Heart right ventricle (tissue), 16 donors: Measurements from ENCODE around the gene TFB2M. TPM values are rescaled to one million over a fixed set of nuclear protein-coding genes. Genes with fewer than 3 reads are reported as not detected.

Experiments
- ATAC-seq, 8 donors: fragments of 200-7000 bp; cut with Tn5 transposase; one replicate each; pipeline ENCODE4 v1.9.1; 2020; ENCODE audit warnings: mild to moderate bottlenecking in 8 of 8, moderate library complexity in 8 of 8, moderate number of reproducible peaks in 1 of 8
- DNase-seq, 2 donors: peaks; one replicate each; pipeline ENCODE4 v3.0.0-alpha.2; 2020
- H3K27ac ChIP-seq, 10 donors: fragments of 200-600 bp; sonication (generic) in 2 of 10; one replicate each; pipeline versions ENCODE4 v1.5.0 to v1.8.0; 2020 to 2022; ENCODE audit warnings: mild to moderate bottlenecking in 3 of 10
- H3K27me3 ChIP-seq, 7 donors: fragments of 200-600 bp; one replicate each; pipeline ENCODE4 v1.8.0; 2021 to 2022; ENCODE audit warnings: mild to moderate bottlenecking in 2 of 7
- H3K36me3 ChIP-seq, 9 donors: fragments of 200-600 bp; sonication (generic) in 1 of 9; one replicate each; pipeline versions ENCODE4 v1.5.0 to v1.8.0; 2020 to 2022; ENCODE audit warnings: mild to moderate bottlenecking in 2 of 9
- H3K4me1 ChIP-seq, 9 donors: fragments of 200-600 bp; sonication (generic) in 1 of 9; one replicate each; pipeline versions ENCODE4 v1.5.0 to v1.8.0; 2020 to 2022; ENCODE audit warnings: mild to moderate bottlenecking in 4 of 9
- H3K4me3 ChIP-seq, 10 donors: fragments of 200-600 bp; sonication (generic) in 2 of 10; one replicate each; pipeline versions ENCODE4 v1.5.0 to v1.8.0; 2020 to 2022; ENCODE audit warnings: mild to moderate bottlenecking in 7 of 10, moderate library complexity in 2 of 10
- H3K9me3 ChIP-seq, 11 donors: fragments of 200-600 bp in 10 of 11; sonication (generic) in 2 of 11; one replicate each; pipeline versions ENCODE4 v1.5.0 to v1.8.0; 2013 to 2022; ENCODE audit warnings: mild to moderate bottlenecking in 2 of 11, control low read depth in 1 of 11, moderate library complexity in 1 of 11
- WGBS, 2 donors: extraction: QIAGEN DNeasy Blood & Tissue Kit; methylation state at CpG; one replicate each; pipeline ENCODE4 v1.1.7; 2013; ENCODE audit warnings: inconsistent platforms in 1 of 2; 5-methylcytosine and 5-hydroxymethylcytosine counted together
- intact Hi-C, 10 donors: fragments of 100-400 bp; cut with DNase I; formaldehyde crosslinking; loops; one replicate each; pipeline versions ENCODE4 v1.11.1 to v1.14.2; 2022
- polyA plus RNA-seq, 2 donors: library from polyadenylated mRNA; stranded (reverse); fragments of 200-250 nt; gene quantifications; one replicate each; pipeline ENCODE4 v1.2.3, GENCODE V29; 2013
- total RNA-seq, 10 donors: library from RNA; stranded (reverse); fragmentation: NEBNext Ultra II Directional in 3 of 10; extraction: Animal tissue kit (Norgen Biotek cat#: 25700) in 3 of 10; gene quantifications; one replicate each; pipeline versions ENCODE4 v1.2.1 to v1.2.4, GENCODE V29; 2021 to 2023
- TF ChIP-seq, protein P1 (sequence below), 9 donors: fragments of 200-600 bp; sonication (generic) in 2 of 9; IDR thresholded peaks; one replicate each; pipeline versions ENCODE4 v1.5.0 to v1.8.0; 2021 to 2022; ENCODE audit warnings: antibody characterized with exemption in 9 of 9, mild to moderate bottlenecking in 5 of 9, moderate library complexity in 1 of 9
- donor health status: Arrhythmogenic right ventricular cardiomyopathy.
- donor health status: ischemic (EF 13 %, LVEDD 7.1; RV severe dilation, severe dysfunction).
- donor health status: healthy with polysubstance abuse.
- donor health status: DM: no; HTN: yes; CAD: no.
- donor health status: DM: no; HTN: no; CAD: no.
- donor health status: ischemic (EF 25% LVEDD 6.9; RV normal size, moderate dysfunction).
- donor health status: ischemic (EF 25% LVEDD 5.7; RV mildly dilated, moderate dysfunction).
- donor health status: healthy.
- donor health status: DM: yes; HTN: yes; CAD: no.
- donor health status: Ischemic cardiomyopathy.
- donor health status: ischemic (EF 35%, LVEDD 5.7; RV mildly dilated, moderate dysfunction).
- donor health status: nonischemic (EF 11% LVEDD 7.7; RV severe dilation, severe dysfunction).
- donor health status: DM: yes; HTN: yes; CAD: no.
- donor health status: PGD.
- donor health status: ischemic (EF 29% LVEDD 5.4; RV normal size, mild dysfunction).
- donor health status: nonischemic (EF 23%, LVEDD 6.1; RV moderate dilation, normal function).

TFB2M gene
- total and polyA plus RNA-seq, 12 donors = 2.9 to 16.5 (median 13.1) TPM

DNA sequence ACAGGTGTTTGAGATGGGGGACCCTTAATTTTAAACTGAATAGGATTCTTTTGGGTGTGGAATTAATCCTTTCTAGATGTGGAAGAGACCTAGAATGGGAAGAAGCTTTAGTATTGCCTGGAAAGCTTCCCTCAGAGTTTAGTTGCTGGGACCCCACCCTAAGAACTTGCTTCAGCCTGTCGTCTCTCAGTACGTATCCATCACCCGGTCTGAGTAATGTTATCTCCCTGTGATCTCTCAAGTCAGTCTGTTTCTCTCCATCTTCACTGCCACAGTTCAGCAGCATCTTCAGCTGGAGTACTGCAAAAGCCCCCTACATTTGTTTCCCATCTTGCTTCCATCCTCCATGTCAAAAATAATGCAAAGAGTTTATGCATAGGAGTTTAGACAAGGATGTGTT, 29.1 kb upstream of the TFB2M start:
- no peaks in the 10 kb centered on the region for H3K27me3 ChIP-seq
- H3K4me1 ChIP-seq = peaks cover 2 to 50% (median 28%) of the 10 kb centered on the region in 9 donors
- 85 to 92% methylated on average over 3 of the region's 3 CpGs for WGBS, 2 donors

DNA sequence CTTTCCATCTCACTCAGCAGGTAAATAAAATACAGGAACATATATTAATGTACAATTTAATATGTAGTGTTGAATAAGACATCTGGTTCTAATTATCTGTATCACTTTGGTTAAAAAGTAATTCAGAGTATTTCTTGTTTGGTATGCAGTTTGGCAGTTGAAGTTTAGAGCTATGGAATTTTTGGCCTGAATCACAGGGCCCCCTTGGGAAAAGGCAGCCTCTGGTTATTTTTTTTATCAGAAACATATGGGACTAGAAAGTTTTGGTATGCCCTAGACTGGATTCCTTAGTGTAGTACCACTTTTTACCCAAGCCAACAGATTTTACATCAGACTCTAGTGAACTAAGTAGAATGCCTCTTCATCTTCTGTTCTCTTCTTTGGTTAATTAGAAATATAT, 26.6 kb upstream of the TFB2M start:
- Histone ChIP-seq H3K27me3 (no peaks in the 10 kb centered on the region), H3K4me1 (peaks cover under 1 to 41% (median 26%) of the 10 kb centered on the region in 9 donors), H3K4me3 (no peak overlapping the region), H3K36me3 (peaks cover 0 to 39% (median 0%) of the 10 kb centered on the region in 9 donors), H3K27ac (no peak overlapping the region), H3K9me3 (peaks cover 0 to 6% (median 0%) of the 10 kb centered on the region in 11 donors)
- DNase-seq (no peak), ATAC-seq (no peak)
- intact Hi-C loops = no loop called here
- TF ChIP-seq, protein P1, sequence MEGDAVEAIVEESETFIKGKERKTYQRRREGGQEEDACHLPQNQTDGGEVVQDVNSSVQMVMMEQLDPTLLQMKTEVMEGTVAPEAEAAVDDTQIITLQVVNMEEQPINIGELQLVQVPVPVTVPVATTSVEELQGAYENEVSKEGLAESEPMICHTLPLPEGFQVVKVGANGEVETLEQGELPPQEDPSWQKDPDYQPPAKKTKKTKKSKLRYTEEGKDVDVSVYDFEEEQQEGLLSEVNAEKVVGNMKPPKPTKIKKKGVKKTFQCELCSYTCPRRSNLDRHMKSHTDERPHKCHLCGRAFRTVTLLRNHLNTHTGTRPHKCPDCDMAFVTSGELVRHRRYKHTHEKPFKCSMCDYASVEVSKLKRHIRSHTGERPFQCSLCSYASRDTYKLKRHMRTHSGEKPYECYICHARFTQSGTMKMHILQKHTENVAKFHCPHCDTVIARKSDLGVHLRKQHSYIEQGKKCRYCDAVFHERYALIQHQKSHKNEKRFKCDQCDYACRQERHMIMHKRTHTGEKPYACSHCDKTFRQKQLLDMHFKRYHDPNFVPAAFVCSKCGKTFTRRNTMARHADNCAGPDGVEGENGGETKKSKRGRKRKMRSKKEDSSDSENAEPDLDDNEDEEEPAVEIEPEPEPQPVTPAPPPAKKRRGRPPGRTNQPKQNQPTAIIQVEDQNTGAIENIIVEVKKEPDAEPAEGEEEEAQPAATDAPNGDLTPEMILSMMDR (IDR thresholded peaks at IDR 0.05) = no peak

More for the DNA sequence above, 29.1 kb upstream of the TFB2M start:
- Histone ChIP-seq H3K9me3 (peaks cover 0 to 3% (median 0%) of the 10 kb centered on the region in 11 donors), H3K36me3 (peaks cover 0 to 39% (median 0%) of the 10 kb centered on the region in 9 donors), H3K27ac (no peak overlapping the region), H3K4me3 (no peak overlapping the region)
- intact Hi-C loops = no loop called here
- TF ChIP-seq, protein P1 (IDR thresholded peaks at IDR 0.05) = no peak
- ATAC-seq (no peak), DNase-seq (no peak)

DNA sequence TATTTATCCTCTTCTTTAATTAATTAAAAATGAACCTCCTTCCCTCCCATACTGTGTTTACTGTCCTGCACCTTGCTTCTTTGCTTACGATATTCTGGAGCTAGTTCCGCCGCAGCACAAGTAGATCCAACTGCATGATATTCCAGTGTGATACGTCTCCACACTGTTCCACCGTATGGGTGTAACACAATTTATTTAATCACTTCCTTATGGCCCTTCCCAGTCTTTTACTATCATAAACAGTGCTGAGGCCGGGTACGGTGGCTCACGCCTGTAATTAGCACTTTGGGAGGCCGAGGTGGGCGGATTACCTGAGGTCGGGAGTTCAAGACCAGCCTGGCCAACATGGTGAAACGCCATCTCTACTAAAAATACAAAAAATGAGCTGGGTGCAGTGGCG, 25.9 kb upstream of the TFB2M start:
- Histone ChIP-seq H3K4me1 (peaks cover 0 to 41% (median 25%) of the 10 kb centered on the region in 9 donors), H3K27ac (no peak overlapping the region), H3K9me3 (peaks cover 0 to 6% (median 0%) of the 10 kb centered on the region in 11 donors), H3K36me3 (peaks cover 0 to 39% (median 0%) of the 10 kb centered on the region in 9 donors), H3K27me3 (no peaks in the 10 kb centered on the region), H3K4me3 (no peak overlapping the region)
- ATAC-seq = peak in 1 of 8 donors; percentile 31
- DNase-seq = no peak
- intact Hi-C loops = no loop called here
- TF ChIP-seq, protein P1 (IDR thresholded peaks at IDR 0.05) = no peak
- WGBS, 2 donors = 91 to 92% methylated on average over 13 of the region's 13 CpGs

DNA sequence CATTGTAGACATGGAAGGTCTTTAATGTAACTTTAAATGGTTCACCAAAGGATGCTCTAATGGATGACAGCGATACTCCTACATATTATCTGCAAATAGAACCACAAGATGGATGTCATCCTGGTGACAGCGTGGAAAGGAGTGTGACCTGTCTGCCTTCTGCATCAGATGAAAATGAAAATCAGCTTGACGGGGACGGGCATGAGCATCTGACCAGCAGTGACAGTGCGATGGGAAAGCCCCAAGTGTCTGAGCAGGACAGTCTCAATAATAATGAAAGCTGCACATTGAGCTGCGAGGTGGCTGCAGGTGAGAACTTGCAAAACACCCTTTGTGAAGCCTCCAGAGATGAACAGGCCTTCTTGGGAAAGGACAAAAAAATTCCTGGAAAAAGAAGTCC, 25.4 kb upstream of the TFB2M start:
- intact Hi-C loops = no loop called here
- TF ChIP-seq, protein P1 (IDR thresholded peaks at IDR 0.05) = no peak
- no peak overlapping the region for H3K27ac ChIP-seq
- peaks cover 0 to 39% (median 0%) of the 10 kb centered on the region in 9 donors for H3K36me3 ChIP-seq
- DNase-seq (no peak), ATAC-seq (no peak)
- H3K27me3 ChIP-seq = no peaks in the 10 kb centered on the region
- no peak overlapping the region for H3K4me3 ChIP-seq
- WGBS, 2 donors = 93 to 95% methylated on average over 6 of the region's 6 CpGs
- peaks cover 0 to 41% (median 24%) of the 10 kb centered on the region in 9 donors for H3K4me1 ChIP-seq
- H3K9me3 ChIP-seq = peaks cover 0 to 6% (median 0%) of the 10 kb centered on the region in 11 donors
